Activated CD8-positive, alpha-beta T cell treated with anti-CD3 and anti-CD28 coated beads, Interleukin-2, amount 10 ng/mL, durations not matched to agents 7 days and 5 days (primary cell): ENCODE results near the gene ARHGDIB. TPM values are rescaled to one million over a fixed set of nuclear protein-coding genes. Genes with fewer than 3 reads are reported as not detected.

Source experiments
- ATAC-seq: fragments of 150-1000 bp; cut with Tn5 transposase; one replicate; pipeline ENCODE4 v1.10.0; 2021; ENCODE audit warnings: moderate library complexity
- CTCF ChIA-PET: fragments of 350-600 bp; sonication (Branson Sonifier 250); formaldehyde crosslinking; loops from one replicate; lab custom pipeline; 2021; ENCODE audit warnings: antibody characterized with exemption; lab: Charles Lee
- POLR2A ChIA-PET: fragments of 350-600 bp; sonication (Branson Sonifier 250); formaldehyde crosslinking; loops from one replicate; lab custom pipeline; 2021; ENCODE audit warnings: antibody characterized with exemption; lab: Charles Lee
- DNase-seq: peaks from one replicate; pipeline ENCODE4 v3.0.0-alpha.2; 2020
- H3K27ac Mint-ChIP-seq: one replicate; pipeline ENCODE4 v1.8.0; 2021; ENCODE audit warnings: mild to moderate bottlenecking, mixed read lengths
- H3K27me3 Mint-ChIP-seq: one replicate; pipeline ENCODE4 v1.8.0; 2021; ENCODE audit warnings: low read depth, mixed read lengths
- H3K36me3 Mint-ChIP-seq: one replicate; pipeline ENCODE4 v1.8.0; 2021; ENCODE audit warnings: low read depth, mixed read lengths
- H3K4me1 Mint-ChIP-seq: one replicate; pipeline ENCODE4 v1.8.0; 2021; ENCODE audit warnings: low read depth, mixed read lengths
- H3K4me3 Mint-ChIP-seq: one replicate; pipeline ENCODE4 v1.8.0; 2021; ENCODE audit warnings: mild to moderate bottlenecking, mixed read lengths
- H3K9me3 Mint-ChIP-seq: one replicate; pipeline ENCODE4 v1.8.0; 2022; ENCODE audit warnings: mixed read lengths; ENCODE audit not compliant: insufficient read depth
- total RNA-seq, 2 experiments: library from RNA; stranded (reverse); gene quantifications; one replicate each; pipeline ENCODE4 v1.2.3, GENCODE V29; 2021

ARHGDIB gene
- total RNA-seq, 2 experiments from 2014 or later = 1,528 to 1,576 TPM

DNA sequence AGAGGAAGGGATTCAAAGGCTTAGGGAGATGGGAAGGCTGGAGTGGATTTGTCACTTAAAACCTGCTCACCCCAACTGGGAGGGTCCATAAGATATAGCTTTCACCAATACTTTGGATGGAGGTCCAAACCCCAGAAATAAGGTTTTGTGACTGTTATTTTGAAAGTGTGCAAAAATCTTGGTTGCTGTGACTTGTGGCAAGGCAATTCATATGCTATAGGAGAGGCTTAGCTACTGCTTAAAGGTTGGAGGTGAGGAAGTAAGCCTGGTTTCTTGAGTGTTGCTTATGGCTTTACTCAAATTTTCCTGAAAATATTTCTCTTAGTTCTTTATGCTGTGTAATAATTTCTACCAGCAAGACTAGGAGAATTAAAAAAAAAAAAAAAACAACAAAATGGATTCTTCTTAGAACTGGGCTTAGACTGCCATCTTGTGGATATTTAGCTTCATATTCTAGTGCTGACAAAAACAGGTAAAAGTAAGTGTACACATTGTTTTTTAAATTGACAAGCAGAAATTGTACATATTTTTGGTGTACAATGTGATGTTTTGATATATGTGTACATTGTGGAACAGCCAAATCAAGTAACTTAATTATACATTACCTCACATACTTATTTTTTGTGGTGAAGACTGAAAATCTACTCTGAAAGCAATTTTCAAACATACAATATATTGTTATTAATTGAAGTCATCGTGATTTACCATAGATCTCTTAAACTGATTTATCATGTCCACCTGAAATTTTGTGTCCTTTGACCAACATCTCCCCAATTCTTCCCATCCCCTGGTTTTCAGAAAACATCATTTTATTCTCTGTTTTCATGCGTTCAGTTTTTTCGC lies 34.4 kb upstream of the ARHGDIB start:
- ATAC-seq = peak; percentile 63
- H3K4me3 Mint-ChIP-seq = no peak overlapping the region
- H3K27me3 Mint-ChIP-seq = peaks cover 19% of the 10 kb centered on the region
- peaks cover 7% of the 10 kb centered on the region for H3K9me3 Mint-ChIP-seq
- no peak for DNase-seq
- CTCF ChIA-PET = interaction anchor here (0.7 to 6.4 kb wide), 39 partner anchors 11 to 367 kb away, joined by 3 to 89 read pairs (median 6); partner anchors contain the start of genes ARHGDIB, ART4, C12orf60 and ERP27
- POLR2A ChIA-PET = interaction anchor here (1.2 to 1.9 kb wide), 4 partner anchors 34 to 225 kb away, joined by 3 to 15 read pairs (median 8); partner anchors contain the start of gene ARHGDIB
- H3K27ac Mint-ChIP-seq = peak overlapping the region; percentile 37
- H3K4me1 Mint-ChIP-seq = peaks cover 30% of the 10 kb centered on the region
- peaks cover 5% of the 10 kb centered on the region for H3K36me3 Mint-ChIP-seq

DNA sequence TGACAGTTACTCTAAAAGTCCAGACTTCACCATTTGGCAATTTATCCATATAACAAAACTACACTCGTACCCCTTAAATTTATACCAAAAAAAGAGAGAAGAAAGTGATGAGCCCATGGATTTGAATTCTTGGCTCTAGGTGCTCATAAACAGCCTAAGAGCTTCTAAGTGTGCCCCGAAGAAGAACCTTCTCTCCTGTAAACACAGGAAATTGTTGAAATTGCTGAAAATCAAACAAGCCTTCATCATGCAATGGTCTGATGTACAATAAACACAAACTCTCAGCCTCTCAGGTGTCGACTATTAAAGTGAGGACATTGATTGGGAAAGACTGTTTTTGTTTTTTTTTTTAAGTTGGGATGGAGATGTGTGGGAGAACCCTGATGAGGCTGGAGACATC lies 33.2 kb upstream of the ARHGDIB start:
- DNase-seq (no peak), ATAC-seq (no peak)
- Mint-ChIP-seq H3K4me1 (peaks cover 30% of the 10 kb centered on the region), H3K36me3 (peaks cover 5% of the 10 kb centered on the region), H3K4me3 (no peak overlapping the region), H3K27ac (peak overlapping the region; percentile 27), H3K9me3 (peaks cover 7% of the 10 kb centered on the region), H3K27me3 (peaks cover 13% of the 10 kb centered on the region)
- ChIA-PET POLR2A (interaction anchor here (1.2 to 1.9 kb wide), 3 partner anchors 32 to 224 kb away, joined by 4 to 15 read pairs (median 11); partner anchors contain the start of gene ARHGDIB), CTCF (interaction anchor here (0.9 to 6.4 kb wide), 27 partner anchors 13 to 271 kb away, joined by 3 to 89 read pairs (median 6); partner anchors contain the start of genes ARHGDIB, C12orf60, ERP27 and RERG)

DNA sequence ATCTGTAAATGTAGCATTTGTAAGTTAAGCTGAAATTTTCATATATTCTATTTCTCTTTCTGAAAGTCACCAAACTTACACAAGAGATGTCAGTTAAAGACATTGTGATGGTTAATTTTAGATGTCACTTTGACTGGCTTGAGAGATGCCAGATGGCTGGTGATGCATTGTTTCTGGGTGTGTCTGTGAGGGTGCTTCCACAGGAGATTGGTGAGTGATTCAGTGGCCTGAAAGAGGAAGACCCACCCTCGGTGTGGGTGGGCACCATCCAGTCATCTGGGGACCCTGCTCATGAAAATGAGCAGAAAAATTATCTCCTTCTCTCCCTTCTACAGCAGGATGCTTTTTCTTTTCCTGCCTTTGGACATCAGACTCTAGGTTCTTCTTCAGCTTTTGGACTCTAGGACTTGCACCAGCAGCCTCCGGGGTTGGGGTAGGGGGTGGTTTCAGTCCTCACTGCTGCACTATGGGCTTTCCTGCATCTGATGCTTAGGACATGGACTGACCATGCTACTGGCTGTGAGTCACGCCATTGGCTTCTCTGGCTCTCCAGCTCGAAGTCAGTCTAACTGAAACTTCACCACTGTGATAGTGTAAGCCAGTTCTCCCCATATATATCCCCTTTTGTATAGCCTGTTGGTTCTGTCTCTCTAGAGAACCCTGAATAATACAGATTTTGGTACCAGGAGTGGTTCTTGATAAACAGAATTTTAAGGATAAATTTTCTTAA lies 32.3 kb upstream of the ARHGDIB start:
- H3K27me3 Mint-ChIP-seq = peaks cover 10% of the 10 kb centered on the region
- peaks cover 5% of the 10 kb centered on the region for H3K36me3 Mint-ChIP-seq
- ChIA-PET POLR2A (interaction anchor here (0.8 to 1.7 kb wide), 2 partner anchors 32 to 223 kb away, joined by 3 to 4 read pairs; partner anchors contain the start of gene ARHGDIB), CTCF (interaction anchor here (1.0 to 6.4 kb wide), 10 partner anchors 14 to 270 kb away, joined by 3 to 89 read pairs (median 11); partner anchors contain the start of genes ARHGDIB and ERP27)
- DNase-seq (no peak), ATAC-seq (peak; percentile 38)
- H3K9me3 Mint-ChIP-seq = peaks cover 7% of the 10 kb centered on the region
- peaks cover 32% of the 10 kb centered on the region for H3K4me1 Mint-ChIP-seq
- no peak overlapping the region for H3K4me3 Mint-ChIP-seq
- H3K27ac Mint-ChIP-seq = peak overlapping the region; percentile 9

DNA sequence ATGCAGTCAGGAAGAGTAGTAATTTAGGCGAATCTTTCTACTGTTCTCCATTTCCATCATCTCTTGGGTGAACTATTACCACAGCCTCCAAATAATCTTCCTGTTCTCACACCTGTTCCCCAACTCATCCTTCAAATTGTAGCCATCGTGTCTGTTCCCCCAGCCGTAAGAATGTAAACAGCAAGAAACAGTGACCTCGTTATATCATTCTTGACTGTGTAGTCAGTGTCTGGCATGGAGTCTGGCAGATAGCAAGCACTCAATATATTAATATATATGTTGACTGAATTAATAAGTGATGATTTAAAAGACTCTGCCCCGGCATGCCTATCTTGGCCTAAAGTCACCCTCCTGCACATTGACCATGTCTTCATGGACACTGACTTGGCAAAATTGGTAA lies 31.7 kb upstream of the ARHGDIB start:
- H3K4me1 Mint-ChIP-seq = peaks cover 32% of the 10 kb centered on the region
- ChIA-PET POLR2A (interaction anchor here (1.7 kb wide), 1 partner anchor 31 kb away, joined by 4 read pairs; the partner anchor contains the start of gene ARHGDIB), CTCF (interaction anchor here (1.0 to 6.4 kb wide), 4 partner anchors 31 to 269 kb away, joined by 4 to 89 read pairs (median 14); partner anchors contain the start of genes ARHGDIB and ERP27)
- ATAC-seq = no peak
- H3K9me3 Mint-ChIP-seq = peaks cover 7% of the 10 kb centered on the region
- DNase-seq = no peak
- H3K36me3 Mint-ChIP-seq = peaks cover 5% of the 10 kb centered on the region
- H3K27ac Mint-ChIP-seq = no peak overlapping the region
- peaks cover 7% of the 10 kb centered on the region for H3K27me3 Mint-ChIP-seq
- no peak overlapping the region for H3K4me3 Mint-ChIP-seq

DNA sequence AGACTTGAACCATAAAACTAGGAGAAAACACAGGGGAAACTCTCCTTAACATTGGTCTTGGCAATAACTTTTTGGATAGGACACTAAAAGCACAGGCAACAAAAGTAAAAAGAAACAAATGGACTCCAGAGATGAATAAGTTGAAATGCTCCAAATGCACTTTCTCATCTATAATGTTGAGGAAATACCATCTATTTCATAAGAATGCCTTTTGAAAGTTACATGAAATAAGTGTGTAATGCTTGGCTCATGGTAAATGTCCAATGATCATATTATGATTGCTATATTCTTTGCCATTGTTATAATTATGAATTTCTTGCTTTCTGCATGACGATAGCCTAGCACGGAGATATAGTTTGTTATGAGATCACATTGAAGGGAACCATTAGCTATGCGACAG lies 31.3 kb upstream of the ARHGDIB start:
- H3K27me3 Mint-ChIP-seq = peaks cover 5% of the 10 kb centered on the region
- H3K36me3 Mint-ChIP-seq = peaks cover 5% of the 10 kb centered on the region
- CTCF ChIA-PET = interaction anchor here (1.0 to 6.4 kb wide), 4 partner anchors 30 to 269 kb away, joined by 4 to 89 read pairs (median 14); partner anchors contain the start of genes ARHGDIB and ERP27
- ATAC-seq (no peak), DNase-seq (no peak)
- H3K4me1 Mint-ChIP-seq = peaks cover 32% of the 10 kb centered on the region
- POLR2A ChIA-PET = interaction anchor here (1.7 kb wide), 1 partner anchor 31 kb away, joined by 4 read pairs; the partner anchor contains the start of gene ARHGDIB
- H3K4me3 Mint-ChIP-seq = no peak overlapping the region
- no peak overlapping the region for H3K27ac Mint-ChIP-seq
- peaks cover 7% of the 10 kb centered on the region for H3K9me3 Mint-ChIP-seq

DNA sequence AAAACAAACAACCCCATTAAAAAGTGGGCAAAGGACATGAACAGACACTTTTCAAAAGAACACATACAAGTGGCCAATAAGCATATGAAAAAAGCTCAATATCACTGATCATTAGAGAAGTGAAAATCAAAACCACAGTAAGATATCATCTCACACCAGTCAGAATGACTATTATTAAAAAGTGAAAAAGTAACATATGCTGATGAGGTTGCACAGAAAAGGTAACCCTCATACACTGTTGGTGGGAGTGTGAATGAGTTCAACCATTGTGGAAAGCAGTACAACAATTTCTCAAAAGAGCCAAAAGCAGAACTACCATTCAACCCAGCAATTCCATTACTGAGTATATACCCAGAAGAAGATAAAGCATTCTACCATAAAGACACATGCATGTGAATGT lies 29.7 kb upstream of the ARHGDIB start:
- Mint-ChIP-seq H3K4me3 (no peak overlapping the region), H3K36me3 (peaks cover 5% of the 10 kb centered on the region), H3K27me3 (peaks cover 2% of the 10 kb centered on the region), H3K9me3 (peaks cover 7% of the 10 kb centered on the region), H3K27ac (no peak overlapping the region), H3K4me1 (peaks cover 32% of the 10 kb centered on the region)
- DNase-seq = no peak
- no peak for ATAC-seq
- ChIA-PET POLR2A (interaction anchor here (0.9 kb wide), 1 partner anchor 29 kb away, joined by 4 read pairs; the partner anchor contains the start of gene ARHGDIB), CTCF (interaction anchor here (0.8 to 1.4 kb wide), 3 partner anchors 11 to 267 kb away, joined by 3 to 5 read pairs (median 3); a partner anchor contains a TSS)

DNA sequence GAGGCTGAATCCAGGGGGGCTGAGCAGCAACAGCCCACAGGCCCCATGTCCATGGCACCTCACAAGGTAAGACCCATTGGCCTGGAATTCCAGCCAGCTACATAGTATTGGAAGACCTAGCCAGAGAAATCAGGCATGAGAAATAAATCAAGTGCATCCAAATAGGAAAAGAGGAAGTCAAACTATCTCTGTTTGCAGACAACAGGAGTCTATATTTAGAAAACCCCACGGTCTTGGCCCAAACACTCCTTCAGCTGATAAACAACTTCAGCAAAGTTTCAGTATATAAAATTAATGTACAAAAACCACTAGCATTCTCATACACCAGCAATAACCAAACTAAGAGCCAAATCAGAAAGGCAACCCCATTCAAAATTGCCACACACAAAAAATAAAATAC lies 28.4 kb upstream of the ARHGDIB start:
- peaks cover 24% of the 10 kb centered on the region for H3K4me1 Mint-ChIP-seq
- CTCF ChIA-PET = interaction anchor here (1.6 kb wide), 1 partner anchor 144 kb away, joined by 5 read pairs; no protein-coding TSS in a partner anchor
- POLR2A ChIA-PET = interaction anchor here (1.1 kb wide), 1 partner anchor 34 kb away, joined by 3 read pairs; no protein-coding TSS in a partner anchor

DNA sequence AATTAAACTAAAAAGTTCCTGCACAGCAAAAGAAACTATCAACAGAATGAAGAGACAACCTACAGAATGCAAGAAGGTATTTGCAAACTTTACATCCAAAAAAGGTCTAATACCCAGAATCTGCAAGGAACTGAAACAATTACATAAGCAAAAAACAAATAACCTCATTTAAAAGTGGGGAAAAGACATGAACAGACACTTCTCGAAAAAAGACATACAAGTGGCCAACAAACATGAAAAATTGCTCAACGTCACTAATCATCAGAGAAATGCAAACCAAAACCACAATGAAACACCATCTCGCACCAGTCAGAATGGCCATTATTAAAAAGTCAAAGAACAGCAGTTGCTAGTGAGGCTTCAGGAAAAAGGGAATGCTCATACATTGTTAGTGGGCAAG lies 26.6 kb upstream of the ARHGDIB start:
- Mint-ChIP-seq H3K9me3 (peaks cover 7% of the 10 kb centered on the region), H3K27me3 (peaks cover 2% of the 10 kb centered on the region), H3K4me1 (peaks cover 20% of the 10 kb centered on the region), H3K27ac (no peak overlapping the region), H3K4me3 (no peak overlapping the region), H3K36me3 (peaks cover 5% of the 10 kb centered on the region)
- DNase-seq = no peak
- ChIA-PET POLR2A (no interaction called here), CTCF (interaction anchor here (1.6 kb wide), 1 partner anchor 51 kb away, joined by 4 read pairs; no protein-coding TSS in a partner anchor)
- ATAC-seq = no peak

More for the DNA sequence above, 28.4 kb upstream of the ARHGDIB start:
- DNase-seq = no peak
- peaks cover 2% of the 10 kb centered on the region for H3K27me3 Mint-ChIP-seq
- no peak overlapping the region for H3K4me3 Mint-ChIP-seq
- H3K27ac Mint-ChIP-seq = no peak overlapping the region
- peaks cover 5% of the 10 kb centered on the region for H3K36me3 Mint-ChIP-seq
- no peak for ATAC-seq
- peaks cover 7% of the 10 kb centered on the region for H3K9me3 Mint-ChIP-seq

DNA sequence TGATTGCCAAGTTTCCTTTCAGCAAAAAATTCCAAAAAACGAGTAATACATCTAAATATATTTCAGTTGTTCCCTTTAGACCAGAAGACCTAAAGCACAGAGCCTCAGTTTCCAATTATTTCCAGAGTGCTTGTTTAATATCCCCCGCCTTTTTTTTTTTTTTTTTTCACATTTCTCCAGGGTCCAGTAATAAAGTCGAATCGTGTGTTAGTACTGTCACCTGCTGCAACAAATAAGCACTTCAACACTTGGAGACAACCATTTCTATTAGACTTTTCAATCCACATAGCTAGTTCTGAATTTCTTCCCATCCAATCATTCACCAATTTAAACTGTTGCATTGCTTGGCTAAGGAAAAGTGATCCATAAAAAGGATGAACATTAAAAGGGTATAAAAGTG lies 25.0 kb upstream of the ARHGDIB start:
- DNase-seq (no peak), ATAC-seq (no peak)
- Mint-ChIP-seq H3K4me1 (peaks cover 30% of the 10 kb centered on the region), H3K9me3 (peaks cover 6% of the 10 kb centered on the region), H3K27me3 (peaks cover 2% of the 10 kb centered on the region), H3K4me3 (no peak overlapping the region), H3K36me3 (peaks cover 5% of the 10 kb centered on the region), H3K27ac (no peak overlapping the region)
- CTCF ChIA-PET = interaction anchor here (0.7 to 2.8 kb wide), 5 partner anchors 13 to 211 kb away, joined by 4 to 10 read pairs (median 4); partner anchors contain the start of gene PDE6H
- POLR2A ChIA-PET = no interaction called here

DNA sequence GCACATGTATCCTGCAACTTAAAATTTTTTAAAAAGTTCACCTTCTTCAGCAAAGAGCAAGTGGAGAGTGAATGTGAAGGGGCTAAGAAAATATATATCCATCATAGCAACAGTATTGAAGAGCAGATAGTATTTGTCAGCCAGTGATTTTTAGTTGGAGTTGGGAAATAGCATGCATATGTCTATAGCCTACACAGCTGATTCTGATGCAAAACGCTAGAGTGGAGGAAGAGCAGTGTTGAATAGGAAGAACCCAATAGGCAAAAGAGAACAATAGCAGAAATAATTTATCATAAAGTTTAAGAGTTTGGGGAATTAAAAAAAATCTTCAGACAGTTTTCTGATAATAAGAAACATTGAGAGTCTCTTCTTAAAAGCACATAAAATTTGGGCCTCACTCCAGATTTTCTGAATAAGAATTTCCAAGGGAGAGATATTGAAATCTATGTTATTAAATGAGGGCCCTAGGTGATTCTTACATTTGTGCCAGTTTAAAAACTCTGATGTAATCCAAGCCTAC lies 23.4 kb upstream of the ARHGDIB start:
- ATAC-seq (no peak), DNase-seq (no peak)
- Mint-ChIP-seq H3K27ac (no peak overlapping the region), H3K4me3 (no peak overlapping the region), H3K4me1 (peaks cover 46% of the 10 kb centered on the region), H3K9me3 (no peaks in the 10 kb centered on the region), H3K27me3 (peaks cover 2% of the 10 kb centered on the region), H3K36me3 (peaks cover 3% of the 10 kb centered on the region)
- ChIA-PET POLR2A (interaction anchor here (1.4 to 2.9 kb wide), 2 partner anchors 23 to 27 kb away, joined by 3 to 12 read pairs; partner anchors contain the start of gene ARHGDIB), CTCF (interaction anchor here (0.8 to 2.8 kb wide), 3 partner anchors 11 to 137 kb away, joined by 3 to 10 read pairs (median 5); partner anchors contain the start of gene PDE6H)
